IMR-90 (cell line): Measurements from ENCODE around the gene MORC2. TPM values are rescaled to one million over a fixed set of nuclear protein-coding genes. Genes with fewer than 3 reads are reported as not detected.

Experiments used
- ATAC-seq: fragments of 200-7000 bp; cut with Tn5 transposase; 2 replicates; pipeline ENCODE4 v1.9.1; 2020; ENCODE audit warnings: low read depth, mild to moderate bottlenecking, moderate library complexity
- BruUV-seq: library from RNA; stranded (reverse); fragments of 400-500 nt; replicated peaks from 2 replicates; lab custom pipeline; 2021; lab: Mats Ljungman, UMichigan
- CTCF ChIA-PET: fragments of 300-600 bp; formaldehyde crosslinking; extraction: SDS; loops from one replicate; lab custom pipeline; 2021; ENCODE audit warnings: antibody characterized with exemption; lab: Yijun Ruan, JAX
- POLR2A ChIA-PET: fragments of 300-600 bp; sonication (Branson Sonifier 250); formaldehyde crosslinking; loops from one replicate; lab custom pipeline; 2022; ENCODE audit warnings: antibody characterized with exemption; ENCODE audit not compliant: unreplicated experiment; lab: Charles Lee
- DNase-seq: peaks from one replicate; pipeline ENCODE4 v3.0.0; 2013
- H2AFZ ChIP-seq: replicated peaks from 2 replicates; pipeline ENCODE3; 2013; ENCODE audit warnings: low read length, mild to moderate bottlenecking; ENCODE audit not compliant: poor library complexity
- H2AK5ac ChIP-seq: 2 replicates; pipeline ENCODE4 v1.6.1; 2013; ENCODE audit warnings: low read depth, low read length, inconsistent platforms
- H2AK9ac ChIP-seq: replicated peaks from 2 replicates; pipeline ENCODE3; 2013; ENCODE audit warnings: mild to moderate bottlenecking, low read depth, low read length, moderate library complexity; ENCODE audit not compliant: poor library complexity
- H2BK120ac ChIP-seq: 2 replicates; pipeline ENCODE4 v1.6.1; 2013; ENCODE audit warnings: low read depth, low read length, inconsistent platforms
- H2BK15ac ChIP-seq: 3 replicates; pipeline ENCODE4 v1.6.1; 2013; ENCODE audit warnings: low read depth, low read length, inconsistent platforms
- H2BK20ac ChIP-seq: 2 replicates; pipeline ENCODE4 v1.6.1; 2013; ENCODE audit warnings: low read depth, mild to moderate bottlenecking, inconsistent platforms, low read length, moderate library complexity
- H2BK5ac ChIP-seq: 2 replicates; pipeline ENCODE4 v1.6.1; 2013; ENCODE audit warnings: mild to moderate bottlenecking, low read depth, low read length, inconsistent platforms; ENCODE audit not compliant: poor library complexity, severe bottlenecking
- H3K14ac ChIP-seq: replicated peaks from 2 replicates; pipeline ENCODE4 v1.6.1; 2013; ENCODE audit warnings: low read depth, low read length, inconsistent platforms
- H3K18ac ChIP-seq: 2 replicates; pipeline ENCODE4 v1.6.1; 2013; ENCODE audit warnings: low read depth, low read length, control low read depth
- H3K23ac ChIP-seq: 2 replicates; pipeline ENCODE4 v1.6.1; 2013; ENCODE audit warnings: low read depth, low read length, inconsistent platforms
- H3K27ac ChIP-seq: 2 replicates; pipeline ENCODE4 v1.5.1; 2013; ENCODE audit warnings: mild to moderate bottlenecking, control low read depth, low read length; ENCODE audit not compliant: insufficient read depth
- H3K27me3 ChIP-seq: 2 replicates; pipeline ENCODE4 v1.6.1; 2013; ENCODE audit warnings: low read length; ENCODE audit not compliant: control insufficient read depth, insufficient read depth
- H3K36me3 ChIP-seq: 2 replicates; pipeline ENCODE4 v1.6.1; 2013; ENCODE audit warnings: low read length, mixed read lengths; ENCODE audit not compliant: control insufficient read depth, insufficient read depth
- H3K4ac ChIP-seq: 2 replicates; pipeline ENCODE4 v1.6.1; 2013; ENCODE audit warnings: low read depth, low read length, inconsistent platforms
- H3K4me1 ChIP-seq: 2 replicates; pipeline ENCODE4 v1.6.1; 2013; ENCODE audit warnings: low read length, mixed read lengths; ENCODE audit not compliant: control insufficient read depth, insufficient read depth
- H3K4me2 ChIP-seq: 2 replicates; pipeline ENCODE4 v1.6.1; 2013; ENCODE audit warnings: low read depth, mild to moderate bottlenecking, control low read depth, low read length, moderate library complexity
- H3K4me3 ChIP-seq: 2 replicates; pipeline ENCODE4 v1.5.1; 2013; ENCODE audit warnings: low read depth, mild to moderate bottlenecking, control low read depth, low read length, moderate library complexity; ENCODE audit not compliant: insufficient read depth
- H3K56ac ChIP-seq: 2 replicates; pipeline ENCODE4 v1.6.1; 2013; ENCODE audit warnings: low read length, inconsistent platforms; ENCODE audit not compliant: insufficient read depth; ENCODE audit errors: extremely low read depth
- H3K79me1 ChIP-seq, 2 experiments: 2 replicates each; pipeline ENCODE4 v1.6.1; 2013; ENCODE audit warnings: low read length in 2 of 2, inconsistent platforms in 1 of 2, low read depth in 1 of 2
- H3K9ac ChIP-seq: 2 replicates; pipeline ENCODE4 v1.6.1; 2013; ENCODE audit warnings: low read depth, low read length, control low read depth
- H3K9me1 ChIP-seq: 2 replicates; pipeline ENCODE4 v1.6.1; 2013; ENCODE audit warnings: low read length, inconsistent platforms; ENCODE audit not compliant: insufficient read depth
- H3K9me3 ChIP-seq: 2 replicates; pipeline ENCODE4 v1.6.1; 2013; ENCODE audit warnings: low read length; ENCODE audit not compliant: control insufficient read depth, insufficient read depth
- H4K20me1 ChIP-seq: 2 replicates; pipeline ENCODE4 v1.6.1; 2013; ENCODE audit warnings: low read length, inconsistent platforms; ENCODE audit not compliant: insufficient read depth
- H4K5ac ChIP-seq: 2 replicates; pipeline ENCODE4 v1.6.1; 2013; ENCODE audit warnings: mild to moderate bottlenecking, low read depth, low read length, control low read depth
- H4K8ac ChIP-seq, 2 experiments: 2 replicates each; pipeline ENCODE4 v1.6.1; 2013; ENCODE audit warnings: low read depth in 2 of 2, low read length in 2 of 2, control low read depth in 1 of 2, inconsistent platforms in 1 of 2
- H4K91ac ChIP-seq: 2 replicates; pipeline ENCODE4 v1.6.1; 2013; ENCODE audit warnings: low read depth, low read length, inconsistent platforms; ENCODE audit not compliant: insufficient read depth
- BHLHE40 ChIP-seq: fragments of 150-350 bp; IDR thresholded peaks from 2 replicates; pipeline ENCODE4 v1.6.1; 2016; ENCODE audit warnings: mild to moderate bottlenecking, low read depth, low read length
- CEBPB ChIP-seq: IDR thresholded peaks from 2 replicates; pipeline ENCODE4 v1.6.1; 2012; ENCODE audit warnings: low read depth, low read length, improper control_type of control experiment
- CHD1 ChIP-seq: IDR thresholded peaks from 2 replicates; pipeline ENCODE4 v1.6.1; 2012; ENCODE audit warnings: low read depth, low read length, improper control_type of control experiment
- CTCF ChIP-seq: conservative IDR thresholded peaks from 2 replicates; pipeline ENCODE4 v1.5.1; 2012; ENCODE audit warnings: mild to moderate bottlenecking, low read depth, low read length, improper control_type of control experiment
- ELK1 ChIP-seq: fragments of 150-350 bp; IDR thresholded peaks from 2 replicates; pipeline ENCODE4 v1.6.1; 2016; ENCODE audit warnings: low read depth, mild to moderate bottlenecking, low read length, moderate library complexity, borderline replicate concordance
- FOS ChIP-seq: fragments of 150-350 bp; IDR thresholded peaks from 2 replicates; pipeline ENCODE4 v1.6.1; 2016; ENCODE audit warnings: low read depth, low read length
- MAFK ChIP-seq: IDR thresholded peaks from 2 replicates; pipeline ENCODE4 v1.6.1; 2012; ENCODE audit warnings: low read depth, low read length, improper control_type of control experiment
- MAZ ChIP-seq: IDR thresholded peaks from 2 replicates; pipeline ENCODE4 v1.6.1; 2012; ENCODE audit warnings: low read depth, mild to moderate bottlenecking, low read length, improper control_type of control experiment, moderate library complexity, borderline replicate concordance
- MXI1 ChIP-seq: IDR thresholded peaks from 2 replicates; pipeline ENCODE4 v1.6.1; 2012; ENCODE audit warnings: low read depth, mild to moderate bottlenecking, low read length, moderate library complexity, borderline replicate concordance
- NFE2L2 ChIP-seq: fragments of 150-350 bp; IDR thresholded peaks from 2 replicates; pipeline ENCODE4 v1.6.1; 2016; ENCODE audit warnings: low read depth, mild to moderate bottlenecking, low read length
- POLR2A ChIP-seq: IDR thresholded peaks from 2 replicates; pipeline ENCODE4 v1.6.1; 2012; ENCODE audit warnings: mild to moderate bottlenecking, low read depth, low read length
- RAD21 ChIP-seq: IDR thresholded peaks from 2 replicates; pipeline ENCODE4 v1.6.1; 2012; ENCODE audit warnings: low read length, improper control_type of control experiment
- RCOR1 ChIP-seq: IDR thresholded peaks from 2 replicates; pipeline ENCODE4 v1.6.1; 2012; ENCODE audit warnings: mild to moderate bottlenecking, low read length, improper control_type of control experiment; ENCODE audit not compliant: insufficient replicate concordance
- RFX5 ChIP-seq: IDR thresholded peaks from 2 replicates; pipeline ENCODE4 v1.8.0; 2012; ENCODE audit warnings: low read depth, mild to moderate bottlenecking, low read length, moderate library complexity
- SMC3 ChIP-seq: fragments of 150-350 bp; IDR thresholded peaks from 2 replicates; pipeline ENCODE4 v1.6.1; 2016; ENCODE audit warnings: low read depth, mild to moderate bottlenecking, antibody characterized with exemption, low read length, moderate library complexity
- USF2 ChIP-seq: fragments of 150-350 bp; IDR thresholded peaks from 2 replicates; pipeline ENCODE4 v1.6.1; 2017; ENCODE audit warnings: mild to moderate bottlenecking, antibody characterized with exemption, low read length, low read depth
- WGBS, 2 experiments: methylation state at CpG; one replicate each; pipeline versions ENCODE4 v1.1.5 to v1.1.7; 2013; ENCODE audit warnings: missing lambda C conversion rate in 2 of 2; ENCODE audit not compliant: insufficient read length in 1 of 2; ENCODE audit errors: extremely low coverage in 2 of 2; 5-methylcytosine and 5-hydroxymethylcytosine counted together
- dilution Hi-C: fragments of 300-500 bp; cut with HindIII; formaldehyde crosslinking; loops from one replicate; pipeline ENCODE4 v1.14.3; 2018; ENCODE audit warnings: low sequenced_read_pairs; ENCODE audit not compliant: unreplicated experiment
- in situ Hi-C: fragments of 300-500 bp; cut with MboI; formaldehyde crosslinking; loops from 3 replicates; pipeline ENCODE4 v1.14.3; 2019; ENCODE audit warnings: low sequenced_read_pairs, inconsistent platforms, mixed read lengths
- intact Hi-C: fragments of 100-400 bp; cut with micrococcal nuclease; formaldehyde crosslinking; loops from 2 replicates; pipeline ENCODE4 v1.10.0; 2022
- polyA plus RNA-seq, 3 experiments: library from polyadenylated mRNA; depleted of rRNA; stranded (reverse); fragments of >200 nt; gene quantifications; 2 replicates each; pipeline ENCODE4 v1.2.3, GENCODE V29; 2012; ENCODE audit warnings: low replicate concordance in 1 of 3
- total RNA-seq: library from RNA; depleted of rRNA; stranded (reverse); fragments of >200 nt; gene quantifications from 2 replicates; pipeline ENCODE4 v1.2.3, GENCODE V29; 2012

MORC2 gene
- total and polyA plus RNA-seq, 2 of the 4 experiments (the other 2 are of a cell fraction) = 15.8 to 24.7 TPM

- Histone ChIP-seq H4K20me1 (peaks cover 5% of the 10 kb centered on the region; the same call in 1 of the 2 replicates), H2AFZ (no peak overlapping the region), H3K79me1 (peaks cover 0 to 8% of the 10 kb centered on the region in 2 experiments; a peak in 3 of 4 replicates), H3K9me1 (no peaks in the 10 kb centered on the region), H4K5ac (no peak overlapping the region), H2AK9ac (no peak overlapping the region), H2BK15ac (no peak overlapping the region), H2BK5ac (no peak overlapping the region), H4K91ac (no peak overlapping the region), H3K4me3 (no peak overlapping the region), H4K8ac (no peak overlapping the region), H3K18ac (no peak overlapping the region), H3K56ac (no peak overlapping the region), H2BK120ac (no peak overlapping the region), H2BK20ac (no peak overlapping the region), H3K27me3 (no peaks in the 10 kb centered on the region), H3K4me2 (no peak overlapping the region), H3K4ac (no peak overlapping the region), H3K23ac (no peak overlapping the region), H2AK5ac (no peak overlapping the region), H3K9ac (no peak overlapping the region), H3K4me1 (no peaks in the 10 kb centered on the region), H3K14ac (no peak overlapping the region), H3K36me3 (peaks cover 88% of the 10 kb centered on the region), H3K9me3 (no peaks in the 10 kb centered on the region), H3K27ac (no peak overlapping the region)
- 100% methylated on average over 3 of the region's 3 CpGs; no CpG with 5 or more reads in 1 of the 2 experiments for WGBS, 2 experiments
- no TSS peak for BruUV-seq
- ChIA-PET CTCF (interaction anchor here (0.6 kb wide), 1 partner anchor 348 kb away, joined by 4 read pairs; no protein-coding TSS in a partner anchor), POLR2A (no interaction called here)
- intact Hi-C loops (no loop called here), dilution Hi-C loops (no loop called here), in situ Hi-C loops (no loop called here)
- DNase-seq (no peak), ATAC-seq (no peak)
- TF ChIP-seq POLR2A (no peak), CTCF (no peak), USF2 (no peak), SMC3 (no peak), NFE2L2 (no peak), MXI1 (no peak), RAD21 (no peak), BHLHE40 (no peak), FOS (no peak), MAZ (no peak), MAFK (no peak), CHD1 (no peak), CEBPB (no peak), RCOR1 (no peak), RFX5 (no peak), ELK1 (no peak)
These were observed 38.3 kb downstream of the MORC2 start for GRCh38 chr22:30930228-30930627.
